ENCODE measurements around the gene DRD4. TPM values are rescaled to one million over a fixed set of nuclear protein-coding genes. Genes with fewer than 3 reads are reported as not detected.

The DRD4 gene
- total RNA-seq, 2 experiments from 2014 or later, result 0.70 to 0.82 TPM

DNA sequence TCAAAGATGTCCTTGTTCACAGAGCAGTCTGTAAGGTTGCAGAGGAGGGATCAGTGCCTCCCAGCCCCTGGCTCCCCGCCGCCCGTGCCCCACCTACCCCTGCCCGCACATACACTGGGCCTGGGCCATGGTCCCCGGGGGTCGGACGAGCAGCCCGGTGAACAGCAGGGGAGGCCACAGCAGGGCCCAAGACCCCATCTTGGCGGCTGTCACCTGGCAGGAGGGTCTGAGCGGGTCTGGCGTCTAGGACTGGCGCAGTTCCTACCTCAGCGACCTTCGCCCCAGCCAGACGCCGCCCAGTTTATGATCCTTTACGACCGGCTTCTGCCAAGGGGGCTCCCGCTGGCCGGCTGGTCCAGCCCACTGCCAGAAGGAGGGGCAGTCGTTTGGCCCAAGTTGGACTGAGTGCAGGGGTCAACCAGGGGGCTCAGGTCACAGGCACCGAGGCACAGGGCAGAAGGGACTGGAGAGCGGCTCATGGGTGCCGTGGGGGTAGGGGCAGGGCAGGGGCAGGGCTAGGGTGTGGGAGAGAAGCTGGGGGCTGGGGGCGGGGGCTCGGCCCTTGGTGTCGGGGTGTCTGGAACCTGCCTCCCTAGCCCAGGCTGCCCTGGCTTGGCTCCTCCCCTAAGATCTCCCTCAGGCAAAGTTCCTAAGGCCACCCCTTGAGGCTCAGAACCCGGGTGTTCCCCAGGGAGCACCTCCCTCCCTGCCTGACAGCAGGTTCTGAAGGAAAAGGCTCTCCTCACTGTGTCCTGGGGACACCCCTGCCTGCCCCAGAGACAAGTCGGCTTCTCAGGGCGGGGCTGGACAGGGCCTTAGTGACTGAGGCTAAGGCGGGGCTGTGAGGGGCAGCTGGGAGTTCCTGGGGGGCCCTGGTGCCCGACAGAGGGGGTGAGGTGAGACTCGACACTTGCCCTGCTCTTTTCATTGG, 12.1 kb upstream of the DRD4 start, which contains the start of gene CDHR5:
Gene CDHR5 (minus strand): TSS at position 251 of the 931 bp plus-strand sequence. CDS start 53 bp downstream, at position 198.
- Mint-ChIP-seq H3K4me1 (ENCODE audit: low read depth) (peaks cover 16% of the 10 kb centered on the region), H3K9me3 (no peaks in the 10 kb centered on the region), H3K27ac (no peak within 1 kb of the TSS), H3K4me3 (no peak within 1 kb of the TSS), H3K27me3 (peaks cover 28% of the 10 kb centered on the region), H3K36me3 (ENCODE audit: low read depth) (no peaks in the 10 kb centered on the region)
- ATAC-seq (ENCODE audit: poor library complexity) (no peak), DNase-seq (peak in 1 of 14 experiments; percentile 26)
- Histone ChIP-seq H3K27me3 (ENCODE audit: control insufficient read depth in 1 of 2, insufficient read depth in 2 of 2, low read length in 2 of 2) (peaks cover 19 to 25% of the 10 kb centered on the region in 2 experiments), H3K36me3 (ENCODE audit: insufficient read depth, low read length) (no peaks in the 10 kb centered on the region), H3K27ac (ENCODE audit: low read depth in 1 of 2, low read length in 2 of 2) (no peak within 1 kb of the TSS), H3K4me1 (ENCODE audit: insufficient read depth, low read length) (peaks cover 22% of the 10 kb centered on the region), H3K9me3 (ENCODE audit: control insufficient read depth in 1 of 2, insufficient read depth in 1 of 2, low read length in 2 of 2) (peaks cover 0 to 19% of the 10 kb centered on the region in 2 experiments), H3K4me3 (ENCODE audit: low read length) (no peak within 1 kb of the TSS)
- TF ChIP-seq, protein P1, sequence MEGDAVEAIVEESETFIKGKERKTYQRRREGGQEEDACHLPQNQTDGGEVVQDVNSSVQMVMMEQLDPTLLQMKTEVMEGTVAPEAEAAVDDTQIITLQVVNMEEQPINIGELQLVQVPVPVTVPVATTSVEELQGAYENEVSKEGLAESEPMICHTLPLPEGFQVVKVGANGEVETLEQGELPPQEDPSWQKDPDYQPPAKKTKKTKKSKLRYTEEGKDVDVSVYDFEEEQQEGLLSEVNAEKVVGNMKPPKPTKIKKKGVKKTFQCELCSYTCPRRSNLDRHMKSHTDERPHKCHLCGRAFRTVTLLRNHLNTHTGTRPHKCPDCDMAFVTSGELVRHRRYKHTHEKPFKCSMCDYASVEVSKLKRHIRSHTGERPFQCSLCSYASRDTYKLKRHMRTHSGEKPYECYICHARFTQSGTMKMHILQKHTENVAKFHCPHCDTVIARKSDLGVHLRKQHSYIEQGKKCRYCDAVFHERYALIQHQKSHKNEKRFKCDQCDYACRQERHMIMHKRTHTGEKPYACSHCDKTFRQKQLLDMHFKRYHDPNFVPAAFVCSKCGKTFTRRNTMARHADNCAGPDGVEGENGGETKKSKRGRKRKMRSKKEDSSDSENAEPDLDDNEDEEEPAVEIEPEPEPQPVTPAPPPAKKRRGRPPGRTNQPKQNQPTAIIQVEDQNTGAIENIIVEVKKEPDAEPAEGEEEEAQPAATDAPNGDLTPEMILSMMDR (IDR thresholded peaks at IDR 0.05), result no peak
- POLR2A ChIA-PET, result no interaction called here
- CTCF ChIA-PET, result no interaction called here
- intact Hi-C loops (cut with DNase I, micrococcal nuclease), result no loop called here

DNA sequence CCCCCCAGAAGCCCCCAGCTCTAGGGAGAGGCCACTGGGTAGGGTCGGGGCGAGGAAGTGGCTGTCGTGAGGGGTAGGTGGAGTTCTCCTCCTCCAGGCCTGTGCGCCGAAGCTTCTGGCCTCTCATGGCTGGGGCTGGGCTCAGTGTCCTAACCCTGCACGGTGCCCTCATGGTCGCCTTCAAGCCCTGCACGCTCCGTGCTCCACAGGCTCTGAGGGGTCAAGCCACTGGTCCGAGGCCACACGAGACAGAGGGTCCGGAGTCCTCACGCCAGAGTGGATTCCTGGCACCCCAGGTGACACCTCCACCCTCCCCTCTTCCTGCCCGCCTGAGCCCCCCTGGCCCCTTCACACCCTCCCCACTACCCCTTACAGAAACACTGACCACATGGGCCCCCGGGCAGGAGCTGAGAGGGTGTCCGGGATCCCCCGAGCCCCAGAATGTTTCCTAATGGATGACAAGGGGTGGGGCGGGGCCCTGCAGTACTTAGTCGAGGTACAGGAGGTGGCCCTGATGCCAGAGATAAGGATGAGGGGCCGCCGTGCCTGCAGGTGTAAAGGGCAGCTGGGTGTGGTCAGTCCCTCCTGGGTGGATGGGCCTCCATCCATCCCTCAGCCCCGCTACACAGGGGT, 11.3 kb upstream of the DRD4 start:
- H3K27ac Mint-ChIP-seq, result no peak overlapping the region
- peaks cover 22% of the 10 kb centered on the region for H3K4me1 ChIP-seq (ENCODE audit: insufficient read depth, low read length)
- H3K27ac ChIP-seq (ENCODE audit: low read depth in 1 of 2, low read length in 2 of 2), result no peak overlapping the region
- H3K4me1 Mint-ChIP-seq (ENCODE audit: low read depth), result peaks cover 16% of the 10 kb centered on the region
- H3K4me3 Mint-ChIP-seq, result no peak overlapping the region
- H3K4me3 ChIP-seq (ENCODE audit: low read length), result no peak overlapping the region
- H3K36me3 ChIP-seq (ENCODE audit: insufficient read depth, low read length), result no peaks in the 10 kb centered on the region
- DNase-seq, result peak in 1 of 14 experiments; percentile 30
- TF ChIP-seq, protein P1 (IDR thresholded peaks at IDR 0.05), result no peak
- intact Hi-C loops (cut with DNase I, micrococcal nuclease), result no loop called here
- H3K27me3 ChIP-seq (ENCODE audit: control insufficient read depth in 1 of 2, insufficient read depth in 2 of 2, low read length in 2 of 2), result peaks cover 19 to 25% of the 10 kb centered on the region in 2 experiments
- peaks cover 0 to 19% of the 10 kb centered on the region in 2 experiments for H3K9me3 ChIP-seq (ENCODE audit: control insufficient read depth in 1 of 2, insufficient read depth in 1 of 2, low read length in 2 of 2)
- ATAC-seq (ENCODE audit: poor library complexity), result no peak
- H3K36me3 Mint-ChIP-seq (ENCODE audit: low read depth), result no peaks in the 10 kb centered on the region
- POLR2A ChIA-PET, result no interaction called here
- CTCF ChIA-PET, result no interaction called here
- peaks cover 28% of the 10 kb centered on the region for H3K27me3 Mint-ChIP-seq
- no peaks in the 10 kb centered on the region for H3K9me3 Mint-ChIP-seq

DNA sequence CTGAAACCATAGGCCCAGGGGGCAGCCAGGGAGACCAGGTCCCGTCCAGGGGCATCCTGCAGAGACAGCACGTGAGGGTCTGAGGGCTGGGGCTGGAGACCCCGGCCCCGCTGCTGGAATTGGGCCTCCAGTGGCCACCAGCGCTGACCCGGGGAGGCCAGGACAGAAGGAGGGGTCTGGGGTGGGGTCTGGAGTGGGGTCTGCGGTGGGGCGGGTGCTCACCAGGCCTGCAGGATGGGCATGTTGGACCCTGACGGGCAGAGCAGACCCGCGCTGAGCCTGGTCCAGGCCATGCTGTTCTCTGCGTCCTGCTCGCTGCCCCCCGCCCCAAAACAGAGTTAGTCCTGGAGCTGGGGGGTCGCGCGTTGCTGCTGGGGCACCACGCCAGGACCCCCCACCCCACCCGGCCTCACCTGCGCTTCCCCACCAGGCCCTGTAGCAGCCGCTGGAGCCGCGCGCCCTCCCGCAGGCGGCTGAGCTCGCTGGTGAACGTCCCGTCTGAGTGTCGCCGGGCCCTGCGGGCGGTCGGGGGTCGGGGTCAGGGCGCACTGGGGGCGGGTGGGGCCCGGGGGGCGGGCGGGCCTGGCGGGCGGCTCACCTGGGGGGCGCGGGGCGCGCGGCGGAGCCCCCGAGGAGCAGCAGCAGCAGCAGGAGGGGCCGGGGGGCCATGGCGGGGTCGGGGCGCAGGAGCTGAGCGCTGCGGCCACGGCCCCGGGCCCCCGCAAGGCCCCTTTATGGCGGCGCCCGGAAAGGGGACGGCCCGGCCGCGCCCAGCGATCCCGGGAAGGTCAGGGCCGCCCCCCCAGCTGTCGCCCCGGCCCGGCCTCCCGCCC, 10.4 kb upstream of the DRD4 start, which contains the start of gene SCT:
Gene SCT (minus strand): TSS at position 707 of the 833 bp plus-strand sequence. CDS start 38 bp downstream, at position 669.
- Histone ChIP-seq H3K4me1 (ENCODE audit: insufficient read depth, low read length) (peaks cover 22% of the 10 kb centered on the region), H3K9me3 (ENCODE audit: control insufficient read depth in 1 of 2, insufficient read depth in 1 of 2, low read length in 2 of 2) (peaks cover 0 to 19% of the 10 kb centered on the region in 2 experiments), H3K36me3 (ENCODE audit: insufficient read depth, low read length) (no peaks in the 10 kb centered on the region), H3K4me3 (ENCODE audit: low read length) (no peak within 1 kb of the TSS), H3K27me3 (ENCODE audit: control insufficient read depth in 1 of 2, insufficient read depth in 2 of 2, low read length in 2 of 2) (peaks cover 19 to 25% of the 10 kb centered on the region in 2 experiments), H3K27ac (ENCODE audit: low read depth in 1 of 2, low read length in 2 of 2) (no peak within 1 kb of the TSS)
- Mint-ChIP-seq H3K4me1 (ENCODE audit: low read depth) (peaks cover 16% of the 10 kb centered on the region), H3K27me3 (peaks cover 28% of the 10 kb centered on the region), H3K4me3 (peak within 1 kb of the TSS; percentile 11), H3K27ac (no peak within 1 kb of the TSS), H3K36me3 (ENCODE audit: low read depth) (no peaks in the 10 kb centered on the region), H3K9me3 (no peaks in the 10 kb centered on the region)
- ATAC-seq (ENCODE audit: poor library complexity), result no peak
- intact Hi-C loops (cut with DNase I, micrococcal nuclease), result no loop called here
- ChIA-PET CTCF (no interaction called here), POLR2A (no interaction called here)
- TF ChIP-seq, protein P1 (IDR thresholded peaks at IDR 0.05), result no peak
- peak in 1 of 14 experiments; percentile 36 for DNase-seq

Measured in CD4-positive, alpha-beta T cell (primary cell).